Measurements from ENCODE around the gene TUBB4A. TPM values are rescaled to one million over a fixed set of nuclear protein-coding genes. Genes with fewer than 3 reads are reported as not detected.
A peak's percentile ranks its signal among the peaks of the same experiment; 100 is the strongest.

Gene TUBB4A
- total RNA-seq, 1 donor from 2014 or later = 13.5 TPM

GRCh38 chr19:6465663-6466062 is 36.4 kb downstream of the TUBB4A start:
- Mint-ChIP-seq H3K27ac (no peak overlapping the region), H3K4me3 (peak overlapping the region; percentile 80), H3K27me3 (ENCODE audit: low read depth) (peaks cover 40% of the 10 kb centered on the region), H3K9me3 (no peaks in the 10 kb centered on the region), H3K36me3 (peaks cover 10% of the 10 kb centered on the region), H3K4me1 (peaks cover 17% of the 10 kb centered on the region)
- no peak for TF ChIP-seq CTCF (IDR thresholded peaks at IDR 0.05; ENCODE audit: unreplicated experiment)
- DNase-seq (ENCODE audit: low spot score in 2 of 2, unreplicated experiment in 2 of 2) = no peak

GRCh38 chr19:6465006-6465405 is 37.1 kb downstream of the TUBB4A start:
- peaks cover 10% of the 10 kb centered on the region for H3K36me3 Mint-ChIP-seq
- H3K9me3 Mint-ChIP-seq = no peaks in the 10 kb centered on the region
- no peak for DNase-seq (ENCODE audit: low spot score in 2 of 2, unreplicated experiment in 2 of 2)
- TF ChIP-seq CTCF (IDR thresholded peaks at IDR 0.05; ENCODE audit: unreplicated experiment) = no peak
- H3K27me3 Mint-ChIP-seq (ENCODE audit: low read depth) = peaks cover 40% of the 10 kb centered on the region
- peak overlapping the region; percentile 66 for H3K27ac Mint-ChIP-seq
- H3K4me1 Mint-ChIP-seq = peaks cover 17% of the 10 kb centered on the region
- peak overlapping the region; percentile 80 for H3K4me3 Mint-ChIP-seq

DNA sequence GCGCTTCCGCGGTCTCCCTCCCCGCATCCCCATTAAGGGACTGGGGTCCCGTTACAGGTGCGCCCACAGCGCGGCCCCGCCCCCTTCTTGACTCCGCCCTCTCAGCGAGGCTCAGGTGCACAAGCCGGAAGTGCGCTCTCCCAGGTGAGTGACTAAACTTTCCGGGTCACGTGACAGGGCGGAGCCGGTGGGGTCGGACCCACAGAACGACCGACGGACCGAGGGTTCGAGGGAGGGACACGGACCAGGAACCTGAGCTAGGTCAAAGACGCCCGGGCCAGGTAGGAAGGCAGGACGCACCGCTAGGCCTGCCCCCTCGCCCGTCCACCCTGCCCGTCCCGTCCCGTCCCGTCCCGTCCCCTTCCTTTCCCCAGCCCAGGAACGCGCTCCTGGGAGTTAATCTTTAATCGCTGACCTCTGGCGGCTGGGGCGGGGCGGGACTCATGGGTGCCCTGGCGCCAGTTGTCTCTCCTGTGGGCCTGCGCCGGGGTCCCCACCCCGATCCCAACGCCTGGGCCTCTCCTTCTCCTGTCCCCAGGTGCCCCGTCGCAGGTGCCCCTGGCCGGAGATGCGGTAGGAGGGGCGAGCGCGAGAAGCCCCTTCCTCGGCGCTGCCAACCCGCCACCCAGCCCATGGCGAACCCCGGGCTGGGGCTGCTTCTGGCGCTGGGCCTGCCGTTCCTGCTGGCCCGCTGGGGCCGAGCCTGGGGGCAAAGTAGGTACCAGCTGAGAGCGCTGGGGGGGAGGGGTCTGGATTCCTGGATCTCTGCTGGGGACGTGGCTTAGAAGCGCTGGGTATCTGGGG is 37.8 kb downstream of the TUBB4A start, which contains the start of gene CRB3:
CRB3 (plus strand) TSS at position 202 of the 804 bp plus-strand sequence; CDS start at position 633, 431 bp downstream.
- Mint-ChIP-seq H3K27me3 (ENCODE audit: low read depth) (peaks cover 37% of the 10 kb centered on the region), H3K9me3 (no peaks in the 10 kb centered on the region), H3K36me3 (peaks cover 10% of the 10 kb centered on the region), H3K4me1 (peaks cover 15% of the 10 kb centered on the region), H3K4me3 (peak within 1 kb of the TSS; percentile 80), H3K27ac (peak within 1 kb of the TSS; percentile 91)
- peak; percentile 70 to 78 for DNase-seq (ENCODE audit: low spot score in 2 of 2, unreplicated experiment in 2 of 2)
- TF ChIP-seq CTCF (IDR thresholded peaks at IDR 0.05; ENCODE audit: unreplicated experiment) = no peak

GRCh38 chr19:6460099-6460884 is 41.8 kb downstream of the TUBB4A start:
- DNase-seq (ENCODE audit: low spot score in 2 of 2, unreplicated experiment in 2 of 2) = peak; percentile 97 to 98
- peaks cover 12% of the 10 kb centered on the region for H3K36me3 Mint-ChIP-seq
- peak; percentile 84 for TF ChIP-seq CTCF (IDR thresholded peaks at IDR 0.05; ENCODE audit: unreplicated experiment)

DNA sequence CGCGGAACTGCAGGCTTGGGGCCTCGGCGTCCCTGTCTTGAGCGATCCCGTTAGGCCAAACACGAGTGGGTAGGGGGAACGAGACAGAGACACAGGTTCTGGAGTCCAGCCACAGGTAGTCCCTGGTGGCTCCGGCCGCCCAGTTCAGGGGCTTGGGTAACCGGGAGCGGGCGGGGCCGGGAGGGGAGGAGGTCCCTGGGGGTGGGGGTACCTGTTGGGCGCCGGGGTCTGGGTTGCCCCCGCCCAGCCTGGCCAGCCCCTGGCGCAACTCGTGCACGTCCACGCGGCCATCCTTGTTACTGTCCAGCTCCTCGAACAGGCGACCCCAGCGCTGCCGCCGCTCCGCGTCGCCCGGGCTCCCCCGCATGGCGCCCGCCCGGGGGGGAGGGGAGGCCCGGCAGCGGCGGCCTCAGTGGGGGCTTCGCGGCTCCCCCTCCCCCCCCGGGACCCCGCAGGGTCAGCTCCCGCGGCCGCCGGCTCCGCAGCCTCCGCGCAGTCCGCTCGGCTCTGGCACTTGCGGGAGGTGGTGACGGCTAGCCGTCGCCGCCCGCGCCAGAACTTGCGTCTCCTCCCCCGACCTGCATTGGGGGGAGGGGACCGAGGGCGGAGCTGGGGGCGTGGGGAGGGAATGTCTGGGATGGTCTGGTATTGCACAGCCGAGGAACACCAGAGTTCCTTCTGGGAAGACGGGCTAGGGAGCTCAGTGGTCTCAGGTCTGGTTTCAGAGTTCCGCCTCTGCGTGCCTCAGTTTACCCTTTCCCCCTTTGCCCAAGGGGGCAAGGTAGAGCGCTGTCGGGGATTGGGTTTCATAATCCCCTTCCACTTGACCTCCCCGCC is 42.6 kb downstream of the TUBB4A start, which contains the start of gene SLC25A23:
SLC25A23 (minus strand) TSS at position 531 of the 837 bp plus-strand sequence; CDS start at position 367, 164 bp downstream.
- peaks cover 16% of the 10 kb centered on the region for H3K27me3 Mint-ChIP-seq (ENCODE audit: low read depth)
- TF ChIP-seq CTCF (IDR thresholded peaks at IDR 0.05; ENCODE audit: unreplicated experiment) = no peak
- DNase-seq (ENCODE audit: low spot score in 2 of 2, unreplicated experiment in 2 of 2) = peak; percentile 60 to 82
- H3K27ac Mint-ChIP-seq = peak within 1 kb of the TSS; percentile 94
- H3K36me3 Mint-ChIP-seq = peaks cover 20% of the 10 kb centered on the region
- peaks cover 9% of the 10 kb centered on the region for H3K9me3 Mint-ChIP-seq
- peaks cover 19% of the 10 kb centered on the region for H3K4me1 Mint-ChIP-seq
- peak within 1 kb of the TSS; percentile 87 for H3K4me3 Mint-ChIP-seq

More at GRCh38 chr19:6460099-6460884, 41.8 kb downstream of the TUBB4A start:
- Mint-ChIP-seq H3K27ac (peak overlapping the region; percentile 94), H3K4me1 (peaks cover 26% of the 10 kb centered on the region), H3K4me3 (peak overlapping the region; percentile 87), H3K9me3 (peaks cover 2% of the 10 kb centered on the region), H3K27me3 (ENCODE audit: low read depth) (peaks cover 24% of the 10 kb centered on the region)
